Measurements from ENCODE around the gene SELENOS. TPM values are rescaled to one million over a fixed set of nuclear protein-coding genes. Genes with fewer than 3 reads are reported as not detected.

SELENOS gene
- total RNA-seq, 1 donor from 2014 or later = 46.9 TPM

DNA sequence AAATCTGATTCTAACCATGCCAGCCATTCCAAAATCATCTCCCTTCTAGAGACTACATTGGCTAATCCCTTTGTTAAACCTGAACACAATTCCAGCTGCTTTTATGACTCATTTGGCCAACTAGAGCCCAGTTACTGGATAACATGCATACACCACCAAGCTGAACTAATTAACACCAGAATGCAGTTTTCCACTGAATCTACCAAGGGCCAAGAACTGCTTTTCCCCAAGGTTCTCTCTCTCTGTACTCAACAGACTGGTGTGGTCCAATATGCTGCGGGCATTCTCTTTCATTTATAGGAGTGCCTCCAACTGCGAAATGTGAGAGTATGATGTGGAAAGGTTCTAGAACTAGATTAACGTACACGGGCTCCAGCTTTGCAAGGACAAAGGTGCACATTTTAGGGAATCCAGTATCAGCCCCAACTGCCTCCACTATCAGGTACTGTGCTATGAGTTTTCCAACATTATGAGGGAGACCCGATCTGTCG is 26.9 kb downstream of the SELENOS start:
- DNase-seq = no peak
- peak overlapping the region; percentile 94 for H3K27ac Mint-ChIP-seq (ENCODE audit: unreplicated experiment)
- H3K9me3 Mint-ChIP-seq (ENCODE audit: unreplicated experiment) = peaks cover 5% of the 10 kb centered on the region

DNA sequence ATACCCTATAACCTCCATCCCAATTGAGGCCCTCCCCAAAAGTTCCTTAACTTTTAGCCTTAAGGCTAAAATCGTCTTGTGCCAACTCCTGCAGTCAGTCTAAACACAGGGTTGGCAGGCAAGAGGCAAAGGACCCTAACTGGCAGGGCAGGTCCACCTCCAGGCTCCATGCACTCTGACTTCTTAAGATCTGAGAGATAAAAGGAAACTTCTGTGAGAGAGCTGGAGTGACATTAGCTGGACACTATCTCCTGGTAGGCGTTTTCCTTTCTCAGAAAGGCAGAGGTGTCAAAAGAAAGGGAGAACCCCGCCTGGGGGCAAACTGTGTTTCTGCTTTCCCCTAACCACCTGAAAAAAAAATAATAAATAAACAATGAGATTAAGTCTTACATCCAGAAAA is 29.0 kb downstream of the SELENOS start:
- no peak overlapping the region for H3K27ac Mint-ChIP-seq (ENCODE audit: unreplicated experiment)
- H3K4me1 Mint-ChIP-seq (ENCODE audit: low read depth, unreplicated experiment) = peaks cover 35% of the 10 kb centered on the region
- TF ChIP-seq, protein P1, sequence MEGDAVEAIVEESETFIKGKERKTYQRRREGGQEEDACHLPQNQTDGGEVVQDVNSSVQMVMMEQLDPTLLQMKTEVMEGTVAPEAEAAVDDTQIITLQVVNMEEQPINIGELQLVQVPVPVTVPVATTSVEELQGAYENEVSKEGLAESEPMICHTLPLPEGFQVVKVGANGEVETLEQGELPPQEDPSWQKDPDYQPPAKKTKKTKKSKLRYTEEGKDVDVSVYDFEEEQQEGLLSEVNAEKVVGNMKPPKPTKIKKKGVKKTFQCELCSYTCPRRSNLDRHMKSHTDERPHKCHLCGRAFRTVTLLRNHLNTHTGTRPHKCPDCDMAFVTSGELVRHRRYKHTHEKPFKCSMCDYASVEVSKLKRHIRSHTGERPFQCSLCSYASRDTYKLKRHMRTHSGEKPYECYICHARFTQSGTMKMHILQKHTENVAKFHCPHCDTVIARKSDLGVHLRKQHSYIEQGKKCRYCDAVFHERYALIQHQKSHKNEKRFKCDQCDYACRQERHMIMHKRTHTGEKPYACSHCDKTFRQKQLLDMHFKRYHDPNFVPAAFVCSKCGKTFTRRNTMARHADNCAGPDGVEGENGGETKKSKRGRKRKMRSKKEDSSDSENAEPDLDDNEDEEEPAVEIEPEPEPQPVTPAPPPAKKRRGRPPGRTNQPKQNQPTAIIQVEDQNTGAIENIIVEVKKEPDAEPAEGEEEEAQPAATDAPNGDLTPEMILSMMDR (IDR thresholded peaks at IDR 0.05; ENCODE audit: partially characterized antibody, unreplicated experiment) = no peak
- peaks cover 4% of the 10 kb centered on the region for H3K9me3 Mint-ChIP-seq (ENCODE audit: unreplicated experiment)
- H3K4me3 Mint-ChIP-seq (ENCODE audit: unreplicated experiment) = peak overlapping the region; percentile 25
- H3K27me3 Mint-ChIP-seq (ENCODE audit: unreplicated experiment) = peaks cover 6% of the 10 kb centered on the region
- H3K36me3 Mint-ChIP-seq (ENCODE audit: unreplicated experiment) = no peaks in the 10 kb centered on the region
- DNase-seq = no peak

More for the DNA sequence above, 26.9 kb downstream of the SELENOS start:
- TF ChIP-seq, protein P1 (IDR thresholded peaks at IDR 0.05; ENCODE audit: partially characterized antibody, unreplicated experiment) = no peak
- Mint-ChIP-seq H3K27me3 (ENCODE audit: unreplicated experiment) (peaks cover 2% of the 10 kb centered on the region), H3K4me3 (ENCODE audit: unreplicated experiment) (peak overlapping the region; percentile 94), H3K4me1 (ENCODE audit: low read depth, unreplicated experiment) (peaks cover 32% of the 10 kb centered on the region), H3K36me3 (ENCODE audit: unreplicated experiment) (no peaks in the 10 kb centered on the region)

DNA sequence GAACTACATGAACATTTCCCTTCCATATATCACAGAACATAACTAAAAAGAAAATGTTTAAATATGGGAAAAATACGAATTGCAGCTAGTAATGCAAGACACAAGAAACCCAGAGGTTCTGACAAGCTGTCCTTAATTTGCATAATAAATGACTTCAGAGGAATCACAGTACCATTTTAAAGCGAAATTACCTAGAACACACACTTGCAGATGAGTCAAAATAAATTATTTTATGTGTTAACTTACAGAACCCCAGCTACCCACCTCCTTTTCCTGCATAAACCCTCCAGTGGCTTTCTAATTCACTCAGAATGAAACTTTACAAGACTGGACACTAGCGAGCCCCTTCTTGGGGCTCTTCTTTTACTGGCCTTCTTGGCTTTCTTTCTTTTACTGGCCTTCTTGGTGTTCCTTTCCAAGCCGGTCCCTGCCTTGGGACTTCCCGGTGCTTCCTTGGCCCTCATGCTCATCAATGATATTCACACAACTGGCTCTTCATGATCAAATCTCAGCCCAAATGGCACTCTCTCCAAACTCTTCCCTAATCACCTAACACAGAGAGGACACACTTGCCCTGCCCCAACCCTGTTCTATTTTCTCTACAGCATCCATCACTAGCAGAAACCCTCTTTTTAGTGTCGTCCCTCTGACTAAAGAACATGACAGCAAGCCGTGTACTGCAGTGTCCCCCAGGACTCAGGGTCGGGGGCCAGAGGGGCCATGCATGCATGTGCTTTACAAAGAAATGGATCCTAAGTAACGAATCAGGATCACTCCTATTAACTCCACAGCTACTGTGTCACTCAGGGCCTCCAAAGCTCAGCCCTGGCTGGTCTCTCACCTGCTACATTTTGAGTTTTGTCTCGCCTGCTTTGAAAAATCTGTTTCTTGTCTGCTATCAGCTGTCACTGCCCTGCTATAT is 30.2 kb downstream of the SELENOS start:
- Mint-ChIP-seq H3K27ac (ENCODE audit: unreplicated experiment) (peak overlapping the region; percentile 52), H3K36me3 (ENCODE audit: unreplicated experiment) (no peaks in the 10 kb centered on the region), H3K9me3 (ENCODE audit: unreplicated experiment) (peaks cover 3% of the 10 kb centered on the region), H3K4me3 (ENCODE audit: unreplicated experiment) (peak overlapping the region; percentile 41), H3K4me1 (ENCODE audit: low read depth, unreplicated experiment) (peaks cover 36% of the 10 kb centered on the region), H3K27me3 (ENCODE audit: unreplicated experiment) (peaks cover 3% of the 10 kb centered on the region)
- DNase-seq = no peak
- TF ChIP-seq, protein P1 (IDR thresholded peaks at IDR 0.05; ENCODE audit: partially characterized antibody, unreplicated experiment) = no peak

DNA sequence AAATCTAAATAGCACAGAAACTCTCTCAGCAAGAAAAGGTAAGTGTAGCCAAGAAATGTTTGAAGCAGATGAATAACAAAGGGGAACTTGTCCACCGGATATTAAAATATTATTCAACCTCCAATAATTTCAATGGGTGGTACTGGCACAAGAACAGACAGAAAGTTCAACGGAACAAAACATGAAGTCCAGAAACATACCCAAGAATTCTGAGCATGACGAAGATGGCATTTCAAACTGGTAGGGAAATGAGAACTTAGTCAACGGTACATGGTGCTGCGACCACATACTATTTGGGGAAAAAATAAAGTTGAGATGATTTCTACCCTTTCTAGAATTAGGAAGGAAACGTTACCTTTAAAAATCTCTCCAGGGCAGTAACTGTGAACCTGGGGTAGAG is 30.9 kb downstream of the SELENOS start:
- no peak overlapping the region for H3K27ac Mint-ChIP-seq (ENCODE audit: unreplicated experiment)
- no peak for DNase-seq
- peaks cover 3% of the 10 kb centered on the region for H3K27me3 Mint-ChIP-seq (ENCODE audit: unreplicated experiment)
- peak overlapping the region; percentile 23 for H3K4me3 Mint-ChIP-seq (ENCODE audit: unreplicated experiment)
- H3K9me3 Mint-ChIP-seq (ENCODE audit: unreplicated experiment) = peaks cover 3% of the 10 kb centered on the region
- no peaks in the 10 kb centered on the region for H3K36me3 Mint-ChIP-seq (ENCODE audit: unreplicated experiment)
- TF ChIP-seq, protein P1 (IDR thresholded peaks at IDR 0.05; ENCODE audit: partially characterized antibody, unreplicated experiment) = no peak
- H3K4me1 Mint-ChIP-seq (ENCODE audit: low read depth, unreplicated experiment) = peaks cover 36% of the 10 kb centered on the region

All from glutamatergic neuron (in vitro differentiated cells).